HFFc6 (cell line): Measurements from ENCODE around the gene CNOT6L. TPM values are rescaled to one million over a fixed set of nuclear protein-coding genes. Genes with fewer than 3 reads are reported as not detected.

Source experiments
- DNase-seq: peaks from one replicate; pipeline ENCODE4 v3.0.0-alpha.2; 2018
- H3K27ac Mint-ChIP-seq: 2 replicates; pipeline ENCODE4 v1.8.0; 2020; ENCODE audit warnings: mild to moderate bottlenecking, mixed read lengths
- H3K27me3 Mint-ChIP-seq: 2 replicates; pipeline ENCODE4 v1.8.0; 2021; ENCODE audit warnings: mild to moderate bottlenecking, moderate library complexity, mixed read lengths; ENCODE audit not compliant: insufficient read depth
- H3K36me3 Mint-ChIP-seq: 2 replicates; pipeline ENCODE4 v1.8.0; 2021; ENCODE audit warnings: low read depth, mixed read lengths
- H3K4me1 Mint-ChIP-seq: 2 replicates; pipeline ENCODE4 v1.8.0; 2020; ENCODE audit warnings: low read depth, mixed read lengths
- H3K4me3 Mint-ChIP-seq: 2 replicates; pipeline ENCODE4 v1.8.0; 2020; ENCODE audit warnings: mild to moderate bottlenecking, moderate library complexity, mixed read lengths
- H3K9me3 Mint-ChIP-seq: 2 replicates; pipeline ENCODE4 v1.8.0; 2020; ENCODE audit warnings: mild to moderate bottlenecking, mixed read lengths
- CTCF ChIP-seq: fragments of 200-600 bp; sonication (generic); IDR thresholded peaks from 2 replicates; pipeline ENCODE4 v1.5.0; 2021; ENCODE audit warnings: antibody characterized with exemption, mild to moderate bottlenecking
- total RNA-seq, 6 experiments: library from RNA; stranded (reverse); fragmentation: NEBNext Ultra II Directional; extraction: Animal tissue kit (Norgen Biotek cat#: 25700); gene quantifications; 2 replicates in 1 of 6; 3 replicates in 5 of 6; pipeline ENCODE4 v1.2.3, GENCODE V29; 2021

CNOT6L gene
- total RNA-seq, 6 experiments from 2014 or later: 17.8 to 24.3 (median 20.2) TPM

- Mint-ChIP-seq H3K4me3 (no peak overlapping the region), H3K27me3 (peaks cover 15% of the 10 kb centered on the region), H3K36me3 (no peaks in the 10 kb centered on the region), H3K4me1 (0 out of 2 replicates have a peak, but pooled peaks cover 4% of the 10 kb centered on the region), H3K27ac (no peak overlapping the region), H3K9me3 (no peaks in the 10 kb centered on the region)
- no peak for TF ChIP-seq CTCF
- no peak for DNase-seq
Observed at GRCh38 chr4:77833126-77833724, 14.1 kb upstream of the CNOT6L start.

DNA sequence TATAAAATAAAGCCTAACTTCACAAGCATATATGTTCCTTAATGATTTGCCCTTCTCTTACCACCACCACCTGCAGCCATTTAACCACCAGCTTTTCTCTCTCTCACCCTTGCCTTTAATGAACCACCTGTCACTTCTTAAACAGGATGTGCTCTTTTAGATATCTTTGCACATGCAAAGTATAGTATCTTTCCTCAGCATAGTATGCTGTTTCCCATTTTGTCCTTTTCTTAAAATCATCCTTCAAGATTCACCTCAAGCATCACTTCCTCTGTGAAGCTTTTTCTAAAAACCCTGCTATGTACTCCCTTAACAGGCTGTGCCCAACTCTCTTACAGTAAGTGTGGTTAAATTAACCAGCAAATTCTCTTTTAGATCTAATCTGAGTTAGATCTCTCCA lies 8.2 kb upstream of the CNOT6L start:
- Mint-ChIP-seq H3K27ac (no peak overlapping the region), H3K4me1 (no peaks in the 10 kb centered on the region)
- DNase-seq: no peak

DNA sequence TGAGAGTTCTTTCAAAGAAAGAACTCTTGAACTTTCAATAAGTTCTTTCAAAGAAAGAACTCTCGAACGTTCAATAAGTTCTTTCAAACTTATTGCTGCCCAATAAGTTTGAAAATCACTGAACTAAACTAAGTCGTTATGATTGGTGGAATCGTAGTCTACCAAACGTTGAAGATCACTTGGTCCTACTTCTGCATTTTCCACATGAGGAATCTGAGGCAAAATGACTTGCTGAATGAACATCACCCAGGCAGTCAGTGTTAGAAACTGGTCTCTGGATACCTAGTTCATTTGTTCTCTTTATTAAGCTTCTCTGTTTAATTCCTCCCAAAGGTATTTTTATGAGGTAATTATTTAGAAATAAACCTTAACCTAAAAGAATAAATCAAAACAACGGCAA lies 7.1 kb upstream of the CNOT6L start:
- no peak overlapping the region for H3K27ac Mint-ChIP-seq
- peaks cover 22% of the 10 kb centered on the region for H3K27me3 Mint-ChIP-seq

More for the DNA sequence above, 8.2 kb upstream of the CNOT6L start:
- Mint-ChIP-seq H3K4me3 (no peak overlapping the region), H3K36me3 (no peaks in the 10 kb centered on the region), H3K9me3 (no peaks in the 10 kb centered on the region), H3K27me3 (peaks cover 22% of the 10 kb centered on the region)
- no peak for TF ChIP-seq CTCF

GRCh38 chr4:77821775-77822174 lies 2.6 kb upstream of the CNOT6L start:
- Mint-ChIP-seq H3K27me3 (peaks cover 6% of the 10 kb centered on the region), H3K27ac (no peak overlapping the region), H3K9me3 (no peaks in the 10 kb centered on the region), H3K36me3 (0 out of 2 replicates have a peak, but pooled peaks cover 4% of the 10 kb centered on the region), H3K4me3 (no peak overlapping the region), H3K4me1 (peaks cover 27% of the 10 kb centered on the region)
- no peak for TF ChIP-seq CTCF
- DNase-seq: no peak

More for the DNA sequence above, 7.1 kb upstream of the CNOT6L start:
- H3K9me3 Mint-ChIP-seq: no peaks in the 10 kb centered on the region
- no peak for TF ChIP-seq CTCF
- no peak for DNase-seq
- no peaks in the 10 kb centered on the region for H3K36me3 Mint-ChIP-seq
- peaks cover 8% of the 10 kb centered on the region for H3K4me1 Mint-ChIP-seq
- H3K4me3 Mint-ChIP-seq: no peak overlapping the region

GRCh38 chr4:77820649-77821561 lies 1.7 kb upstream of the CNOT6L start:
- no peak for DNase-seq
- H3K4me1 Mint-ChIP-seq: peaks cover 31% of the 10 kb centered on the region
- H3K36me3 Mint-ChIP-seq: 0 out of 2 replicates have a peak, but pooled peaks cover 4% of the 10 kb centered on the region
- peak overlapping the region; percentile 95 for H3K27ac Mint-ChIP-seq
- no peak for TF ChIP-seq CTCF
- no peaks in the 10 kb centered on the region for H3K9me3 Mint-ChIP-seq
- H3K27me3 Mint-ChIP-seq: peaks cover 2% of the 10 kb centered on the region; the same call in 1 of the 2 replicates
- H3K4me3 Mint-ChIP-seq: peak overlapping the region; percentile 97
